ENCODE results near the gene PRKCH. TPM values are rescaled to one million over a fixed set of nuclear protein-coding genes. Genes with fewer than 3 reads are reported as not detected.

The PRKCH gene
- total and polyA plus RNA-seq, 4 experiments from 2014 or later = 246 to 284 (median 249) TPM

- CTCF ChIA-PET (ENCODE audit: partially characterized antibody) = interaction anchor here (0.9 to 6.0 kb wide), 8 partner anchors 9 to 131 kb away, joined by 3 to 84 read pairs (median 15); no protein-coding TSS in a partner anchor
These were observed 2.6 kb downstream of the PRKCH start for GRCh38 chr14:61323970-61324369.

GRCh38 chr14:61325166-61325565 is 3.8 kb downstream of the PRKCH start:
- peaks cover 60% of the 10 kb centered on the region for H3K4me1 ChIP-seq (ENCODE audit: insufficient read depth, low read length)
- intact Hi-C loops (cut with micrococcal nuclease) = no loop called here
- H3K4me3 ChIP-seq (ENCODE audit: low read length in 2 of 2) = peak overlapping the region; percentile 19 to 95
- H3K36me3 Mint-ChIP-seq = peaks cover 41 to 64% of the 10 kb centered on the region in 2 donors
- H3K9me3 Mint-ChIP-seq = peaks cover 0 to 4% (median 0%) of the 10 kb centered on the region in 8 donors
- CTCF ChIA-PET (ENCODE audit: partially characterized antibody) = interaction anchor here (2.4 kb wide), 1 partner anchor 17 kb away, joined by 11 read pairs; no protein-coding TSS in a partner anchor
- H3K27ac ChIP-seq (ENCODE audit: low read depth, low read length) = peak overlapping the region; percentile 89
- peaks cover 41 to 75% (median 50%) of the 10 kb centered on the region in 4 donors for H3K4me1 Mint-ChIP-seq
- POLR2A ChIA-PET (ENCODE audit: partially characterized antibody) = interaction anchor here (3.2 to 11.7 kb wide), 3 partner anchors 14 to 62 kb away, joined by 13 to 578 read pairs (median 84); no protein-coding TSS in a partner anchor
- H3K27me3 ChIP-seq (ENCODE audit: insufficient read depth, low read length) = no peaks in the 10 kb centered on the region
- H3K27me3 Mint-ChIP-seq = no peaks in the 10 kb centered on the region
- no peaks in the 10 kb centered on the region for H3K9me3 ChIP-seq (ENCODE audit: control insufficient read depth in 1 of 2, low read length in 2 of 2)
- peak overlapping the region; percentile 97 to 100 (median 99) for H3K4me3 Mint-ChIP-seq
- no peaks in the 10 kb centered on the region for H3K36me3 ChIP-seq (ENCODE audit: insufficient read depth, low read length)
- no peak for DNase-seq
- peak overlapping the region in 6 of 7 donors; percentile 84 to 99 (median 96) for H3K27ac Mint-ChIP-seq

More at GRCh38 chr14:61323970-61324369, 2.6 kb downstream of the PRKCH start:
- POLR2A ChIA-PET (ENCODE audit: partially characterized antibody) = interaction anchor here (1.3 to 11.7 kb wide), 17 partner anchors 15 to 438 kb away, joined by 3 to 578 read pairs (median 11); partner anchors contain the start of genes HIF1A, SNAPC1 and TMEM30B
- Mint-ChIP-seq H3K9me3 (peaks cover 0 to 4% (median 0%) of the 10 kb centered on the region in 8 donors), H3K4me3 (peak overlapping the region; percentile 97 to 100 (median 99)), H3K27ac (peak overlapping the region in 6 of 7 donors; percentile 91 to 99 (median 96)), H3K4me1 (peaks cover 32 to 63% (median 40%) of the 10 kb centered on the region in 4 donors), H3K36me3 (peaks cover 41 to 55% of the 10 kb centered on the region in 2 donors), H3K27me3 (no peaks in the 10 kb centered on the region)
- Histone ChIP-seq H3K36me3 (ENCODE audit: insufficient read depth, low read length) (no peaks in the 10 kb centered on the region), H3K27ac (ENCODE audit: low read depth, low read length) (peak overlapping the region; percentile 89), H3K27me3 (ENCODE audit: insufficient read depth, low read length) (no peaks in the 10 kb centered on the region), H3K9me3 (ENCODE audit: control insufficient read depth in 1 of 2, low read length in 2 of 2) (no peaks in the 10 kb centered on the region), H3K4me3 (ENCODE audit: low read length in 2 of 2) (peak overlapping the region; percentile 85 to 95), H3K4me1 (ENCODE audit: insufficient read depth, low read length) (peaks cover 48% of the 10 kb centered on the region)
- peak in 1 of 5 donors; percentile 18 for DNase-seq
- intact Hi-C loops (cut with micrococcal nuclease) = loop anchor here (1.0 to 5.0 kb wide), 4 partner anchors 8 to 128 kb away; no protein-coding TSS in a partner anchor

DNA sequence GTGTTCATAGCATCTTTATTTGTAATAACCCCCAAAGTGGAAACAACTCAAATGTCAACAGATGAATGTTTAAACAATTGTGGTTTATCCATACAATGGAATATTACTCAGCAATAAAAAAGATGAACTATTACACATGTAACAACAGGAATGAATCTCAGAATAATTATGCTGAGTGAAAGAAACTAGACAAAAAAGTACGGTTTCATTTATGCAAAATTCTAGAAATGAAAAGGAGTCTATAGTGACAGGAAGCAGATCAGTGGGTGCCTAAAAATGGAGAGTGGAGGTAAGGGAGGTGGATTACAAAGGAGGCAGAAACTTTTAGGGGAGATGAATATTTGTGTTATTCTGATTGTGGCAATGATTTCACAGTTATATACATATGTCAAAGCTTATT is 4.8 kb downstream of the PRKCH start:
- DNase-seq = peak in 1 of 5 donors; percentile 20
- peaks cover 61% of the 10 kb centered on the region for H3K4me1 ChIP-seq (ENCODE audit: insufficient read depth, low read length)

GRCh38 chr14:61326847-61327246 is 5.5 kb downstream of the PRKCH start:
- Mint-ChIP-seq H3K4me3 (peak overlapping the region; percentile 77 to 100 (median 98)), H3K4me1 (peaks cover 47 to 88% (median 56%) of the 10 kb centered on the region in 4 donors), H3K27ac (peak overlapping the region in 6 of 7 donors; percentile 84 to 99 (median 94)), H3K9me3 (peaks cover 0 to 4% (median 0%) of the 10 kb centered on the region in 8 donors), H3K36me3 (peaks cover 45 to 66% of the 10 kb centered on the region in 2 donors), H3K27me3 (no peaks in the 10 kb centered on the region)
- intact Hi-C loops (cut with micrococcal nuclease) = loop anchor here (1.0 kb wide), 2 partner anchors 7 to 15 kb away; no protein-coding TSS in a partner anchor
- Histone ChIP-seq H3K27me3 (ENCODE audit: insufficient read depth, low read length) (no peaks in the 10 kb centered on the region), H3K4me1 (ENCODE audit: insufficient read depth, low read length) (peaks cover 67% of the 10 kb centered on the region), H3K27ac (ENCODE audit: low read depth, low read length) (peak overlapping the region; percentile 89), H3K9me3 (ENCODE audit: control insufficient read depth in 1 of 2, low read length in 2 of 2) (no peaks in the 10 kb centered on the region), H3K4me3 (ENCODE audit: low read length in 2 of 2) (peak overlapping the region; percentile 39 to 51), H3K36me3 (ENCODE audit: insufficient read depth, low read length) (no peaks in the 10 kb centered on the region)
- POLR2A ChIA-PET (ENCODE audit: partially characterized antibody) = interaction anchor here (0.6 to 11.7 kb wide), 9 partner anchors 12 to 151 kb away, joined by 3 to 578 read pairs (median 4); no protein-coding TSS in a partner anchor
- DNase-seq = peak in 1 of 5 donors; percentile 43
- CTCF ChIA-PET (ENCODE audit: partially characterized antibody) = interaction anchor here (2.4 kb wide), 1 partner anchor 15 kb away, joined by 11 read pairs; no protein-coding TSS in a partner anchor

More for the DNA sequence above, 4.8 kb downstream of the PRKCH start:
- no peaks in the 10 kb centered on the region for H3K27me3 ChIP-seq (ENCODE audit: insufficient read depth, low read length)
- peak overlapping the region; percentile 89 for H3K27ac ChIP-seq (ENCODE audit: low read depth, low read length)
- Mint-ChIP-seq H3K27me3 (no peaks in the 10 kb centered on the region), H3K4me1 (peaks cover 44 to 82% (median 54%) of the 10 kb centered on the region in 4 donors), H3K9me3 (peaks cover 0 to 4% (median 0%) of the 10 kb centered on the region in 8 donors), H3K4me3 (peak overlapping the region; percentile 77 to 100 (median 98)), H3K27ac (peak overlapping the region in 6 of 7 donors; percentile 84 to 99 (median 94)), H3K36me3 (peaks cover 45 to 68% of the 10 kb centered on the region in 2 donors)
- no peaks in the 10 kb centered on the region for H3K36me3 ChIP-seq (ENCODE audit: insufficient read depth, low read length)
- ChIA-PET CTCF (ENCODE audit: partially characterized antibody) (interaction anchor here (2.4 kb wide), 1 partner anchor 16 kb away, joined by 11 read pairs; no protein-coding TSS in a partner anchor), POLR2A (ENCODE audit: partially characterized antibody) (interaction anchor here (0.6 to 11.7 kb wide), 11 partner anchors 13 to 152 kb away, joined by 3 to 578 read pairs (median 3); no protein-coding TSS in a partner anchor)
- peak overlapping the region in 1 of 2 donors; percentile 95 for H3K4me3 ChIP-seq (ENCODE audit: low read length in 2 of 2)
- intact Hi-C loops (cut with micrococcal nuclease) = loop anchor here (1.0 kb wide), 2 partner anchors 8 to 16 kb away; no protein-coding TSS in a partner anchor
- no peaks in the 10 kb centered on the region for H3K9me3 ChIP-seq (ENCODE audit: control insufficient read depth in 1 of 2, low read length in 2 of 2)

DNA sequence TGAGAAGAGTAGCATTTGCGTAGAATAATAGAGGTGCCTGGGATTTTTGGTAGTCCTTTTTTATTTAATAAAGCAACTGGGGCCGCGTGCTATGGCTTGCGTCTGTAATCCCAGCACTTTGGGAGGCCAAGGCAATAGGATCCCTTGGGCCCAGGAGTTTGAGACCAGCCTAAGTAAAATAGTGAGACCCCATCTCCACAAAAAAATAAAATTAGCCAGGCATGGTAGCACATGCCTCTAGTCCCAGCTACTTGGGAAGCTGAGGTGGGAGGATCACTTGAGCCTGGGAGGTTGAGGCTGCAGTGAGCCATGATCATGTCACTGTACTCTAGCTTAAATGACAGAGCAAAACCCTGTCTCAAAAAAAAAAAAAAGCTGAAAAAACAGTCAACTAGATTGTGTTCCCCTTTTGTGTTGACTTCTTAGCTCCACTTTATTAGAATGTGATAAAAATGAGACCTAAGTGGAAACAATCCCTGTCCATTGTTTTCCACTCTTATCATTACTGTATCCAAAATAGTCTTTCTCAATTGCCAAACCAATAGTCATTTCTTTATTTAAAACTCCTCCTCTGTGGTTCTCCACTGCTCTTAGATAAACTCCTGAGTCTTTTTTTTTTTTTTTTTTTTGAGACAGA is 7.4 kb downstream of the PRKCH start:
- ChIA-PET POLR2A (ENCODE audit: partially characterized antibody) (interaction anchor here (0.9 to 12.0 kb wide), 4 partner anchors 16 to 366 kb away, joined by 3 to 293 read pairs (median 4); partner anchors contain the start of gene HIF1A), CTCF (ENCODE audit: partially characterized antibody) (interaction anchor here (0.7 to 1.4 kb wide), 6 partner anchors 12 to 335 kb away, joined by 3 to 5 read pairs (median 4); no protein-coding TSS in a partner anchor)
- H3K27ac ChIP-seq (ENCODE audit: low read depth, low read length) = peak overlapping the region; percentile 89
- no peaks in the 10 kb centered on the region for H3K9me3 ChIP-seq (ENCODE audit: control insufficient read depth in 1 of 2, low read length in 2 of 2)
- peaks cover 64 to 91% (median 72%) of the 10 kb centered on the region in 4 donors for H3K4me1 Mint-ChIP-seq
- peak in 1 of 5 donors; percentile 39 for DNase-seq
- peaks cover 86% of the 10 kb centered on the region for H3K4me1 ChIP-seq (ENCODE audit: insufficient read depth, low read length)
- H3K4me3 ChIP-seq (ENCODE audit: low read length in 2 of 2) = peak overlapping the region; percentile 33 to 51
- peaks cover 0 to 4% (median 0%) of the 10 kb centered on the region in 8 donors for H3K9me3 Mint-ChIP-seq
- intact Hi-C loops (cut with micrococcal nuclease) = no loop called here
- no peaks in the 10 kb centered on the region for H3K27me3 ChIP-seq (ENCODE audit: insufficient read depth, low read length)
- no peaks in the 10 kb centered on the region for H3K36me3 ChIP-seq (ENCODE audit: insufficient read depth, low read length)
- peaks cover 35 to 51% of the 10 kb centered on the region in 2 donors for H3K36me3 Mint-ChIP-seq
- H3K27ac Mint-ChIP-seq = peak overlapping the region in 6 of 7 donors; percentile 91 to 99 (median 97)
- no peaks in the 10 kb centered on the region for H3K27me3 Mint-ChIP-seq
- H3K4me3 Mint-ChIP-seq = peak overlapping the region; percentile 77 to 100 (median 92)

- POLR2A ChIA-PET (ENCODE audit: partially characterized antibody) = interaction anchor here (0.8 to 19.4 kb wide), 8 partner anchors 8 to 74 kb away, joined by 3 to 578 read pairs (median 4); partner anchors contain the start of gene PRKCH
- peak overlapping the region; percentile 31 to 44 for H3K4me3 ChIP-seq (ENCODE audit: low read length in 2 of 2)
- CTCF ChIA-PET (ENCODE audit: partially characterized antibody) = interaction anchor here (0.7 to 10.2 kb wide), 8 partner anchors 9 to 150 kb away, joined by 3 to 84 read pairs (median 4); partner anchors contain the start of gene PRKCH
These were observed 8.2 kb downstream of the PRKCH start for GRCh38 chr14:61329478-61330051.

More at GRCh38 chr14:61329478-61330051, 8.2 kb downstream of the PRKCH start:
- DNase-seq = peak in 1 of 5 donors; percentile 17
- no peaks in the 10 kb centered on the region for H3K9me3 ChIP-seq (ENCODE audit: control insufficient read depth in 1 of 2, low read length in 2 of 2)
- H3K36me3 Mint-ChIP-seq = peaks cover 34 to 48% of the 10 kb centered on the region in 2 donors
- intact Hi-C loops (cut with micrococcal nuclease) = no loop called here
- peak overlapping the region; percentile 77 to 100 (median 92) for H3K4me3 Mint-ChIP-seq
- no peaks in the 10 kb centered on the region for H3K27me3 Mint-ChIP-seq
- H3K27ac ChIP-seq (ENCODE audit: low read depth, low read length) = peak overlapping the region; percentile 89
- peaks cover 69 to 92% (median 77%) of the 10 kb centered on the region in 4 donors for H3K4me1 Mint-ChIP-seq
- H3K9me3 Mint-ChIP-seq = peaks cover 0 to 4% (median 0%) of the 10 kb centered on the region in 8 donors
- no peaks in the 10 kb centered on the region for H3K27me3 ChIP-seq (ENCODE audit: insufficient read depth, low read length)
- peaks cover 94% of the 10 kb centered on the region for H3K4me1 ChIP-seq (ENCODE audit: insufficient read depth, low read length)
- peak overlapping the region in 6 of 7 donors; percentile 91 to 99 (median 97) for H3K27ac Mint-ChIP-seq
- H3K36me3 ChIP-seq (ENCODE audit: insufficient read depth, low read length) = no peaks in the 10 kb centered on the region

Data from CD4-positive, alpha-beta memory T cell (primary cell).